Keratinocyte (primary cell): ENCODE measurements around the gene C6orf62. TPM values are rescaled to one million over a fixed set of nuclear protein-coding genes. Genes with fewer than 3 reads are reported as not detected.
"Not testable (repeated sequence)": the region's sequence is repeated elsewhere in the genome, so short reads cannot be mapped to it uniquely, and the experiment has no call there.

Experiments used
- DNase-seq: peaks from one replicate; pipeline ENCODE4 v3.0.0-alpha.2; 2011; ENCODE audit warnings: low read depth, missing footprints, low spot score
- FAIRE-seq: peaks from 2 replicates; lab custom pipeline; 2011; peaks lifted over from hg19 to GRCh38; lab: Jason Lieb, UNC
- H2AFZ ChIP-seq: 2 replicates; pipeline ENCODE4 v1.6.0; 2012; ENCODE audit warnings: low read length, control low read depth, inconsistent platforms; ENCODE audit not compliant: control insufficient read depth
- H3K27ac ChIP-seq: 2 replicates; pipeline ENCODE4 v1.5.1; 2011; ENCODE audit warnings: low read length; ENCODE audit not compliant: control insufficient read depth, insufficient read depth
- H3K27me3 ChIP-seq: 3 replicates; pipeline ENCODE4 v1.6.0; 2011; ENCODE audit warnings: low read length; ENCODE audit not compliant: control insufficient read depth, insufficient read depth; ENCODE audit errors: extremely low read depth
- H3K36me3 ChIP-seq, 2 experiments: 2 replicates in 1 of 2; 3 replicates in 1 of 2; pipeline ENCODE4 v1.5.1; 2011; ENCODE audit warnings: low read length in 2 of 2, mild to moderate bottlenecking in 1 of 2; ENCODE audit not compliant: control insufficient read depth in 2 of 2, insufficient read depth in 2 of 2; ENCODE audit errors: extremely low read depth in 1 of 2
- H3K4me1 ChIP-seq: 3 replicates; pipeline ENCODE4 v1.5.1; 2011; ENCODE audit warnings: low read length; ENCODE audit not compliant: control insufficient read depth, insufficient read depth; ENCODE audit errors: extremely low read depth
- H3K4me2 ChIP-seq: 3 replicates; pipeline ENCODE4 v1.6.0; 2011; ENCODE audit warnings: low read depth, low read length; ENCODE audit not compliant: control insufficient read depth, insufficient read depth; ENCODE audit errors: extremely low read depth
- H3K4me3 ChIP-seq, 3 experiments: fragments of 200-600 bp in 1 of 3; sonication (generic) in 1 of 3; 2 replicates in 2 of 3; 3 replicates in 1 of 3; pipeline ENCODE4 v1.5.1; 2011 to 2016; ENCODE audit warnings: low read length in 3 of 3, mild to moderate bottlenecking in 3 of 3, control low read depth in 2 of 3, inconsistent platforms in 1 of 3, low read depth in 1 of 3, mixed read lengths in 1 of 3, mixed run types in 1 of 3, moderate library complexity in 1 of 3; ENCODE audit not compliant: control insufficient read depth in 2 of 3, insufficient read depth in 2 of 3; ENCODE audit errors: extremely low read depth in 1 of 3
- H3K79me2 ChIP-seq: 2 replicates; pipeline ENCODE4 v1.6.0; 2012; ENCODE audit warnings: low read length; ENCODE audit not compliant: control insufficient read depth, insufficient read depth
- H3K9ac ChIP-seq: 3 replicates; pipeline ENCODE4 v1.6.0; 2011; ENCODE audit warnings: low read length; ENCODE audit not compliant: control insufficient read depth, insufficient read depth; ENCODE audit errors: extremely low read depth
- H3K9me1 ChIP-seq: 3 replicates; pipeline ENCODE4 v1.6.0; 2011; ENCODE audit warnings: low read length; ENCODE audit not compliant: control insufficient read depth, insufficient read depth; ENCODE audit errors: extremely low read depth
- H3K9me3 ChIP-seq: 2 replicates; pipeline ENCODE4 v1.5.1; 2012; ENCODE audit warnings: low read depth, low read length; ENCODE audit not compliant: control insufficient read depth
- H4K20me1 ChIP-seq: 3 replicates; pipeline ENCODE4 v1.6.0; 2011; ENCODE audit warnings: low read length; ENCODE audit not compliant: control insufficient read depth, insufficient read depth; ENCODE audit errors: extremely low read depth
- EZH2 ChIP-seq: IDR thresholded peaks from one replicate; pipeline ENCODE4 v1.6.1; 2012; ENCODE audit warnings: inconsistent platforms, mild to moderate bottlenecking, low read length, moderate library complexity
- dilution Hi-C: fragments of 300-500 bp; cut with MboI; formaldehyde crosslinking; loops from one replicate; pipeline ENCODE4 v1.7.0; 2020; ENCODE audit warnings: low sequenced_read_pairs; ENCODE audit not compliant: extremely low pct_ligation_motif_present
- polyA plus RNA-seq, 5 experiments: library from polyadenylated mRNA; depleted of rRNA in 3 of 5; stranded (reverse) in 3 of 5; stranded (forward) in 1 of 5; unstranded in 1 of 5; fragments of >200 nt; gene quantifications; 1 replicate in 1 of 5; 2 replicates in 3 of 5; 3 replicates in 1 of 5; pipeline versions ENCODE4 v1.2.1 to v1.2.3, GENCODE V29; 2011 to 2012; ENCODE audit warnings: missing spikeins in 2 of 5, low read depth in 1 of 5, low replicate concordance in 1 of 5
- TF ChIP-seq, protein P1 (sequence below), 3 experiments: IDR thresholded peaks in 1 of 3; conservative IDR thresholded peaks in 1 of 3; optimal IDR thresholded peaks in 1 of 3; 2 replicates in 2 of 3; 3 replicates in 1 of 3; pipeline versions ENCODE3 to v1.5.1; 2011; ENCODE audit warnings: low read length in 3 of 3, mild to moderate bottlenecking in 3 of 3, moderate library complexity in 2 of 3, control low read depth in 1 of 3, inconsistent platforms in 1 of 3; ENCODE audit not compliant: insufficient read depth in 2 of 3; ENCODE audit errors: extremely low read depth in 1 of 3

C6orf62 gene
- polyA plus RNA-seq, 1 donor (not counting 4 experiments of a cell fraction or from before 2014, with no cell fraction given), result 77.3 TPM

DNA sequence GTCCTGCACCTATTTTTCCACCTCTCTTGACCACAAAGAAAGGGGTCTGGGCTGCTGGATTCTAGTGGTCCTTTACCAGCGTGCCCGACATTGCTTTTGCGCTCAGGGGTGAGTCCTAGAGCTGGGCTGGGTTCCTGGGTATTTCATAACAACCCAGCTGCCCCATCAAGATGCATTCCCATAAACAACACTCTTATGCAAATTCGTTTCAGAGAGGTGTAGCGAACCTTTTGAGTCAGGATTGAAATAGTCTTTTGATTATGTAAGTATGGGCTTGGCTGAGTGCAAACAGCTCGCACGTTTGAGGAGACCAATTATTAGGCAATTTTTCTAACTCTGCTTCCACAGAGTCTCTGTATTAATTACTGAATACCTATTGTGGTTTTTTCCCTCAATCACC, 38.4 kb downstream of the C6orf62 start:
- H2AFZ ChIP-seq, result no peak overlapping the region
- dilution Hi-C loops, result no loop called here
- no peaks in the 10 kb centered on the region for H3K79me2 ChIP-seq
- no peaks in the 10 kb centered on the region for H3K9me3 ChIP-seq
- no peaks in the 10 kb centered on the region for H3K9me1 ChIP-seq
- no peak overlapping the region for H3K9ac ChIP-seq
- DNase-seq (no peak), FAIRE-seq (no peak)
- H3K27ac ChIP-seq, result no peak overlapping the region
- no peak overlapping the region for H3K4me2 ChIP-seq
- H4K20me1 ChIP-seq, result no peaks in the 10 kb centered on the region
- no peaks in the 10 kb centered on the region for H3K4me1 ChIP-seq
- H3K36me3 ChIP-seq, result no peaks in the 10 kb centered on the region
- H3K4me3 ChIP-seq, result no peak overlapping the region
- TF ChIP-seq, protein P1, sequence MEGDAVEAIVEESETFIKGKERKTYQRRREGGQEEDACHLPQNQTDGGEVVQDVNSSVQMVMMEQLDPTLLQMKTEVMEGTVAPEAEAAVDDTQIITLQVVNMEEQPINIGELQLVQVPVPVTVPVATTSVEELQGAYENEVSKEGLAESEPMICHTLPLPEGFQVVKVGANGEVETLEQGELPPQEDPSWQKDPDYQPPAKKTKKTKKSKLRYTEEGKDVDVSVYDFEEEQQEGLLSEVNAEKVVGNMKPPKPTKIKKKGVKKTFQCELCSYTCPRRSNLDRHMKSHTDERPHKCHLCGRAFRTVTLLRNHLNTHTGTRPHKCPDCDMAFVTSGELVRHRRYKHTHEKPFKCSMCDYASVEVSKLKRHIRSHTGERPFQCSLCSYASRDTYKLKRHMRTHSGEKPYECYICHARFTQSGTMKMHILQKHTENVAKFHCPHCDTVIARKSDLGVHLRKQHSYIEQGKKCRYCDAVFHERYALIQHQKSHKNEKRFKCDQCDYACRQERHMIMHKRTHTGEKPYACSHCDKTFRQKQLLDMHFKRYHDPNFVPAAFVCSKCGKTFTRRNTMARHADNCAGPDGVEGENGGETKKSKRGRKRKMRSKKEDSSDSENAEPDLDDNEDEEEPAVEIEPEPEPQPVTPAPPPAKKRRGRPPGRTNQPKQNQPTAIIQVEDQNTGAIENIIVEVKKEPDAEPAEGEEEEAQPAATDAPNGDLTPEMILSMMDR (optimal IDR thresholded peaks at IDR 0.05 in 1 of 3, IDR thresholded peaks at IDR 0.05 in 1 of 3, conservative IDR thresholded peaks at IDR 0.05 in 1 of 3; ENCODE audit: extremely low read depth in 1 of 3, insufficient read depth in 2 of 3, low read length in 3 of 3), result no peak
- TF ChIP-seq EZH2, result no peak
- H3K27me3 ChIP-seq, result no peaks in the 10 kb centered on the region

DNA sequence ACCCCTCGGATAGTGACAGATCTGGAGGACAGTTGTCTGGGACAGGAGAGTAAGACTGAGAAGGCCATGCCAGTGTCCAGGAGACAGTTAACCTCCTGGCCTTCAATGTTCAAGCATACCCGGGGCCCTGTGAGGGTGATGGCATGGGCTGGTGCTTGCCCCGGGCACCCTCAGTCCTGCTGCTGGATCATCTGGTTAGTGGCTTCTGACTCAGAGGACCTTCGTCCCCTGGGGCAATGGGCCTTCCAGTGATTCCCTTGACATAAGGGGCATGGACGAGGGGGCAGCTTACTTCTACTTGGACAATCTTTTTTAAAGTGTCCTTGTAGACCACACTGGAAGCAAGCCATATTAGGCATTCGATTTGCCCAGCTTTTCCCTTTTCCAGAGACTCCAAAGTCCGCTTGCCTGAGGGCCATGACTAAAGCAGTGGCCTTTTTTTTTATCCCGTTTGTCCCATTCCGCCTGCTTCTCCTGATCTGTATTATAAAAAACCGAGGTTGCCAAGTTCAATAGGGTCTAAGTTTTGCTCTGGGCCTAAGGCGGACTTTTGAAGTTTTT, 40.1 kb downstream of the C6orf62 start:
- H3K4me3 ChIP-seq, H3K27me3 ChIP-seq, H3K9me3 ChIP-seq, H3K4me1 ChIP-seq, H3K9ac ChIP-seq, FAIRE-seq, H2AFZ ChIP-seq, H3K4me2 ChIP-seq, H3K36me3 ChIP-seq, H4K20me1 ChIP-seq, H3K9me1 ChIP-seq, H3K79me2 ChIP-seq, DNase-seq, dilution Hi-C loops, H3K27ac ChIP-seq: not testable (repeated sequence)

DNA sequence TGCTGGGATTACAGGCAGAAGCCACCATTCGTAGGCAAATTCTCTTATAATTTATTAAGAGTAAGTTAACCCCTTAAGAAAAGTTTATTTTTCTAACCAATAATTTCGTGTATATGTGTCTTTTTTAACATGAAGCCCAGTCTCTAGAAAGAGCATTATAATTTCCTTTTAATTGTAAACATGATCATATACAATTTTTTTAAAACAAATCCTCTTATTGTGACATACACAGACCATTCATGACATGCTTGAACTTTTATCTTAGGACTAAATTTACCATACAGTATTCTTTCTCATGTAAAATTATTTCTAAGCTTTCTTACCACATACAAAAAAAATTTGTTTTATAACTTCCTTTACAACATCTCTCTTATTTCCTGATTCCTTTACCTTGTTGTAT, 45.3 kb downstream of the C6orf62 start:
- no peak overlapping the region for H3K4me2 ChIP-seq
- no peaks in the 10 kb centered on the region for H3K9me1 ChIP-seq
- H4K20me1 ChIP-seq, result no peaks in the 10 kb centered on the region
- TF ChIP-seq, protein P1 (optimal IDR thresholded peaks at IDR 0.05 in 1 of 3, IDR thresholded peaks at IDR 0.05 in 1 of 3, conservative IDR thresholded peaks at IDR 0.05 in 1 of 3; ENCODE audit: extremely low read depth in 1 of 3, insufficient read depth in 2 of 3, low read length in 3 of 3), result no peak
- TF ChIP-seq EZH2, result no peak
- H3K79me2 ChIP-seq, result no peaks in the 10 kb centered on the region
- no peaks in the 10 kb centered on the region for H3K36me3 ChIP-seq
- H3K9ac ChIP-seq, result no peak overlapping the region
- H2AFZ ChIP-seq, result no peak overlapping the region
- H3K27me3 ChIP-seq, result no peaks in the 10 kb centered on the region
- peaks cover 2% of the 10 kb centered on the region for H3K9me3 ChIP-seq
- no peaks in the 10 kb centered on the region for H3K4me1 ChIP-seq
- H3K27ac ChIP-seq, result no peak overlapping the region
- H3K4me3 ChIP-seq, result no peak overlapping the region
- DNase-seq, result no peak
- dilution Hi-C loops, result no loop called here
- FAIRE-seq, result no peak
